ENCODE measurements around the gene CACNA1C. TPM values are rescaled to one million over a fixed set of nuclear protein-coding genes. Genes with fewer than 3 reads are reported as not detected.

The CACNA1C gene
- polyA plus RNA-seq, 1 of the 3 experiments (the other 2 are of a cell fraction): 1.5 TPM

DNA sequence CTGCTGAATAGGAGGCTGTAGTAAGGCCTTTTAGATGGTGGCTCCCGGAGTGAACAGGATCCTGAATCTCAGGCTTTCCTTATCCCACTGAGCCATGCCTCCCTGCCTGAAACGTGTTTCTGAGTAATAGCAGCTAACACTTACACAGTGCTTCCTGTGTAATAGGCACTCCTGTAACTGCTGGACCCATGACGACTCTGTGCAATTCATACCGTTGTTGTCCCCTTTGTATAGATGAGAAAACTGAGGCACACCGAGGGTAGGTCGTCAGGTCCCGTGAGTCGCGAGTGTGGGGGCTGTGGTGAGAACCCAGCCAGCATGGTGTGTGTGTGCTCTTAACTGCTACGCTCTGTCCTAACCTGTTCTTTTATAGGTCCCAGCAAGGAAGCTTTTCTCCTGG is 193.6 kb downstream of the CACNA1C start:
- no peak overlapping the region for H2AFZ ChIP-seq (ENCODE audit: low read depth)
- no peak overlapping the region for H3K9ac ChIP-seq
- H3K79me2 ChIP-seq (ENCODE audit: insufficient read depth): no peaks in the 10 kb centered on the region
- peaks cover 30 to 51% of the 10 kb centered on the region in 2 experiments for H3K4me1 ChIP-seq (ENCODE audit: control insufficient read depth in 1 of 2, insufficient read depth in 2 of 2, low read depth in 1 of 2, low read length in 1 of 2)
- H3K27ac ChIP-seq (ENCODE audit: low read depth in 2 of 2, low read length in 1 of 2): no peak overlapping the region; a peak in 1 of 4 replicates
- H3K36me3 ChIP-seq (replicated peaks in 1 of 2; ENCODE audit: control insufficient read depth in 1 of 2, insufficient read depth in 2 of 2, low read length in 1 of 2): no peaks in the 10 kb centered on the region
- peaks cover 17% of the 10 kb centered on the region for H3F3A ChIP-seq (replicated peaks; ENCODE audit: insufficient read depth)
- WGBS (ENCODE audit: low lambda C conversion rate): 79% methylated on average over 9 of the region's 10 CpGs
- no peak for DNase-seq
- no peaks in the 10 kb centered on the region for H3K9me3 ChIP-seq
- H4K20me1 ChIP-seq (ENCODE audit: insufficient read depth): no peaks in the 10 kb centered on the region
- H3K4me2 ChIP-seq: no peak overlapping the region
- TF ChIP-seq RAD21 (IDR thresholded peaks at IDR 0.05; ENCODE audit: low read length): no peak
- TF ChIP-seq, protein P1, sequence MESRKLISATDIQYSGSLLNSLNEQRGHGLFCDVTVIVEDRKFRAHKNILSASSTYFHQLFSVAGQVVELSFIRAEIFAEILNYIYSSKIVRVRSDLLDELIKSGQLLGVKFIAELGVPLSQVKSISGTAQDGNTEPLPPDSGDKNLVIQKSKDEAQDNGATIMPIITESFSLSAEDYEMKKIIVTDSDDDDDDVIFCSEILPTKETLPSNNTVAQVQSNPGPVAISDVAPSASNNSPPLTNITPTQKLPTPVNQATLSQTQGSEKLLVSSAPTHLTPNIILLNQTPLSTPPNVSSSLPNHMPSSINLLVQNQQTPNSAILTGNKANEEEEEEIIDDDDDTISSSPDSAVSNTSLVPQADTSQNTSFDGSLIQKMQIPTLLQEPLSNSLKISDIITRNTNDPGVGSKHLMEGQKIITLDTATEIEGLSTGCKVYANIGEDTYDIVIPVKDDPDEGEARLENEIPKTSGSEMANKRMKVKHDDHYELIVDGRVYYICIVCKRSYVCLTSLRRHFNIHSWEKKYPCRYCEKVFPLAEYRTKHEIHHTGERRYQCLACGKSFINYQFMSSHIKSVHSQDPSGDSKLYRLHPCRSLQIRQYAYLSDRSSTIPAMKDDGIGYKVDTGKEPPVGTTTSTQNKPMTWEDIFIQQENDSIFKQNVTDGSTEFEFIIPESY (IDR thresholded peaks at IDR 0.05; ENCODE audit: borderline replicate concordance, low read depth): no peak
- TF ChIP-seq NFIC (IDR thresholded peaks at IDR 0.05; ENCODE audit: borderline replicate concordance): no peak
- no peak for TF ChIP-seq CHD2 (IDR thresholded peaks at IDR 0.05; ENCODE audit: low read length, partially characterized antibody)
- TF ChIP-seq POLR2AphosphoS5 (IDR thresholded peaks at IDR 0.05; ENCODE audit: low read depth, low read length): no peak
- no peak for TF ChIP-seq MXI1 (IDR thresholded peaks at IDR 0.05; ENCODE audit: low read depth, low read length)
- TF ChIP-seq FOXJ3 (CRISPR knock-in tag; IDR thresholded peaks at IDR 0.05): no peak
- no peak for TF ChIP-seq JUND (IDR thresholded peaks at IDR 0.05)
- no peak for TF ChIP-seq TCF12 (IDR thresholded peaks at IDR 0.05)
- no peak for TF ChIP-seq TEAD4 (IDR thresholded peaks at IDR 0.05; ENCODE audit: borderline replicate concordance, insufficient read depth)
- TF ChIP-seq SMC3 (IDR thresholded peaks at IDR 0.05; ENCODE audit: low read depth, low read length): no peak
- TF ChIP-seq FOSL2 (IDR thresholded peaks at IDR 0.05; ENCODE audit: borderline replicate concordance, low read depth): no peak
- TF ChIP-seq, protein P2, sequence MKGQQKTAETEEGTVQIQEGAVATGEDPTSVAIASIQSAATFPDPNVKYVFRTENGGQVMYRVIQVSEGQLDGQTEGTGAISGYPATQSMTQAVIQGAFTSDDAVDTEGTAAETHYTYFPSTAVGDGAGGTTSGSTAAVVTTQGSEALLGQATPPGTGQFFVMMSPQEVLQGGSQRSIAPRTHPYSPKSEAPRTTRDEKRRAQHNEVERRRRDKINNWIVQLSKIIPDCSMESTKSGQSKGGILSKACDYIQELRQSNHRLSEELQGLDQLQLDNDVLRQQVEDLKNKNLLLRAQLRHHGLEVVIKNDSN (IDR thresholded peaks at IDR 0.05; ENCODE audit: borderline replicate concordance, low read depth): no peak
- H3K4me3 ChIP-seq (ENCODE audit: low read depth in 2 of 2, low read length in 1 of 2): no peak overlapping the region
- H3K27me3 ChIP-seq (ENCODE audit: insufficient read depth): no peaks in the 10 kb centered on the region
- ChIA-PET CTCF (interaction anchor here (0.7 to 1.7 kb wide), 2 partner anchors 38 to 182 kb away, joined by 3 to 4 read pairs; no protein-coding TSS in a partner anchor), POLR2A (no interaction called here)
- no peaks in the 10 kb centered on the region for H3K9me2 ChIP-seq

- no peak for DNase-seq
- peaks cover 36 to 57% of the 10 kb centered on the region in 2 experiments for H3K4me1 ChIP-seq (ENCODE audit: control insufficient read depth in 1 of 2, insufficient read depth in 2 of 2, low read depth in 1 of 2, low read length in 1 of 2)
- H3K27ac ChIP-seq (ENCODE audit: low read depth in 2 of 2, low read length in 1 of 2): peak overlapping the region in 1 of 2 experiments; percentile 93; a peak in 1 of 4 replicates
- H4K20me1 ChIP-seq (ENCODE audit: insufficient read depth): no peaks in the 10 kb centered on the region
- ChIA-PET POLR2A (no interaction called here), CTCF (interaction anchor here (0.7 to 1.7 kb wide), 2 partner anchors 37 to 183 kb away, joined by 3 to 4 read pairs; no protein-coding TSS in a partner anchor)
- H2AFZ ChIP-seq (ENCODE audit: low read depth): no peak overlapping the region
- H3F3A ChIP-seq (replicated peaks; ENCODE audit: insufficient read depth): peaks cover 17% of the 10 kb centered on the region
- no peaks in the 10 kb centered on the region for H3K27me3 ChIP-seq (ENCODE audit: insufficient read depth)
- no peak overlapping the region for H3K4me3 ChIP-seq (ENCODE audit: low read depth in 2 of 2, low read length in 1 of 2)
- no peaks in the 10 kb centered on the region for H3K9me2 ChIP-seq
- no peak overlapping the region for H3K9ac ChIP-seq
- H3K9me3 ChIP-seq: no peaks in the 10 kb centered on the region
- no peaks in the 10 kb centered on the region for H3K79me2 ChIP-seq (ENCODE audit: insufficient read depth)
- H3K36me3 ChIP-seq (replicated peaks in 1 of 2; ENCODE audit: control insufficient read depth in 1 of 2, insufficient read depth in 2 of 2, low read length in 1 of 2): no peaks in the 10 kb centered on the region
- 83% methylated on average over 7 of the region's 7 CpGs for WGBS (ENCODE audit: low lambda C conversion rate)
- no peak overlapping the region for H3K4me2 ChIP-seq
- no peak for TF ChIP-seq POLR2AphosphoS5 (IDR thresholded peaks at IDR 0.05; ENCODE audit: low read depth, low read length)
- no peak for TF ChIP-seq IRF3 (IDR thresholded peaks at IDR 0.05; ENCODE audit: low read depth, low read length)
- TF ChIP-seq YY1 (IDR thresholded peaks at IDR 0.05; ENCODE audit: low read depth): no peak
- TF ChIP-seq TAF1 (IDR thresholded peaks at IDR 0.05; ENCODE audit: borderline replicate concordance, low read depth, low read length): no peak
- TF ChIP-seq RXRA (IDR thresholded peaks at IDR 0.05; ENCODE audit: borderline replicate concordance, low read depth): no peak
- no peak for TF ChIP-seq EZH2phosphoT487 (IDR thresholded peaks at IDR 0.05; ENCODE audit: borderline replicate concordance, low read depth)
- no peak for TF ChIP-seq FOXM1 (IDR thresholded peaks at IDR 0.05; ENCODE audit: low read depth)
- TF ChIP-seq, protein P1 (IDR thresholded peaks at IDR 0.05; ENCODE audit: borderline replicate concordance, low read depth): no peak
Observed at GRCh38 chr12:2247120-2247519, 194.3 kb downstream of the CACNA1C start.
